ENCODE results near the gene PTBP1.

Gene PTBP1

DNA sequence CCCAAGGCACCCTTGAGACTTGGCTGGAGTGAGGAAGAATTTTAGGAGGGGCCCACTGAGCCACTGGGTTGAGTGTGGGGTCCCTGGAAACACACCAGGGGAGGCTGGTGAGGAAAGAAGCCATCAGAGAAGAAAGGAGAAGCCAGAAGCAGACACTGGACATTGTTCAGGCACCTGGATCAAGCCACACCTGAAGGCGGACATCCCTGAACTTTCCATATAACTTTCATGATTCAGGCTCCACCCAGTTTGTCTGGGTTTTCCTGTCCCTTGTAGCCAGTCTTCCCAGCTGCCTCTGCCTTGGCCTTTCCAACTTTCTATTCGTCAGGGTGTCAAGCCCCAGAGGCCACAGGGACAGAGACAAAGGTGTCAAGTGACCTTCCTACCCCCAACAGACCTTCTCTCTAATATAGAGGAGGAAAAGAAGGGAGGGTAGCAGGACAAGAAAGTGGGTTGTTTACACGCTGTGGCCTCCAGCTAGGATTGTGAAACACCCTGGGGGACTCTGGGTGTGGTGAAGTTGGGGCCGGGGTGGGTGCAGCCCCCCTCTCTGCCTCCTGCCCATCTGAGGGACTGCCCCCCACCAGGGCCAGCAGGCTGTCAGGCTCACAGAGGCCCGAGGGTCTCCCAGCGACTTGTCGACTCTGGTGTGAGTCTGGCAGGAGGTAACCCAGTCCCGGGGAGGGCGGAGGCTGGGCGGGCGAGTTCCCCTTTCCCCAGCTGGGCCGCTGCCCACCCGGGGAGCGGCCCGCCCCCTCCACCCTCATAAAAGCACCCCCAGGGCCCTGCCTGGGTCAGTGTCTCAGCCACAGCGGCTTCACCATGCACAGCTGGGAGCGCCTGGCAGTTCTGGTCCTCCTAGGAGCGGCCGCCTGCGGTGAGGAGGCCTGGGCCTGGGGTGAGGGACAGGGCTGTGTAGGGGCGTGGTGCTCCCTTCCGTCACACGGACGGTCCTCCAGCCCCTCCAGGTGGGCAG, 61.9 kb downstream of the PTBP1 start, which contains the start of gene CFD:
Gene CFD, plus strand, starts transcription at position 797 of the 976 bp plus-strand sequence. Its CDS starts 26 bp downstream, at position 823.
- TF ChIP-seq, protein P1, sequence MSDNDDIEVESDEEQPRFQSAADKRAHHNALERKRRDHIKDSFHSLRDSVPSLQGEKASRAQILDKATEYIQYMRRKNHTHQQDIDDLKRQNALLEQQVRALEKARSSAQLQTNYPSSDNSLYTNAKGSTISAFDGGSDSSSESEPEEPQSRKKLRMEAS (IDR thresholded peaks at IDR 0.05) = no peak; the same call in 1 of the 2 replicates
- TF ChIP-seq, protein P2, sequence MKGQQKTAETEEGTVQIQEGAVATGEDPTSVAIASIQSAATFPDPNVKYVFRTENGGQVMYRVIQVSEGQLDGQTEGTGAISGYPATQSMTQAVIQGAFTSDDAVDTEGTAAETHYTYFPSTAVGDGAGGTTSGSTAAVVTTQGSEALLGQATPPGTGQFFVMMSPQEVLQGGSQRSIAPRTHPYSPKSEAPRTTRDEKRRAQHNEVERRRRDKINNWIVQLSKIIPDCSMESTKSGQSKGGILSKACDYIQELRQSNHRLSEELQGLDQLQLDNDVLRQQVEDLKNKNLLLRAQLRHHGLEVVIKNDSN (IDR thresholded peaks at IDR 0.05) = no peak
- TF ChIP-seq YY1 (IDR thresholded peaks at IDR 0.05; ENCODE audit: low read depth) = no peak
- no peak for TF ChIP-seq TEAD4 (IDR thresholded peaks at IDR 0.05)
- TF ChIP-seq CEBPB (IDR thresholded peaks at IDR 0.05) = peak; percentile 26; the same call in 1 of the 2 replicates
- TF ChIP-seq ZBTB7A (IDR thresholded peaks at IDR 0.05; ENCODE audit: low read depth) = 0 out of 2 replicates have a peak, but pooled peaks have one; percentile 28

DNA sequence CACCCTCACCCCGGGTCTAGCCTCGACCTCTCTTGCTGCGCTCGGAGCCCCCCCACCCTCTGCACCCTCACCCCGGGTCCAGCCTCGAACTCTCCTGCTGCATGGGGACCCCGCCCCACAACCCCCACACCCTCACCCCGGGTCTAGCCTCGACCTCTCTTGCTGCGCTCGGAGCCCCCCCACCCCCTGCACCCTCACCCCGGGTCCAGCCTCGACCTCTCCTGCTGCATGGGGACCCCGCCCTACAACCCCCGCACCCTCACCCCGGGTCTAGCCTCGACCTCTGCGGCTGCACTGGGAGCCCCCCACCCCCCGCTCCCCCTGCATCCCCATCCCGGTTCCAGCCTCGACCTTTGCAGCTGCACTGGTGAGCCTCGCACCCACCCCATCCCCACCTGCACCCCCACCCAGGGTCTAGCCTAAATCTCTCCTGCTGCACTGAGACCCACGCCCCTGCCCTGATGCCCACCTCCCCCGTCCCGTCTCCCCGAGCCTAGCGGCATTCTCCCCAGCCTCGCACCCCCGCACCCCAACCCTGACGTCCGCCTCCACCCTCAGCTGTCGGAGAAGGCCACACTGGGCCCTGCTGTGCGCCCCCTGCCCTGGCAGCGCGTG, 64.0 kb downstream of the PTBP1 start:
- TF ChIP-seq, protein P2 (IDR thresholded peaks at IDR 0.05) = no peak
- peak; percentile 29 for TF ChIP-seq ZBTB7A (IDR thresholded peaks at IDR 0.05; ENCODE audit: low read depth)
